IPS DF 19.7 (cell line): ENCODE measurements around the gene C1QL1.
"Not testable (repeated sequence)": the region's sequence is repeated elsewhere in the genome, so short reads cannot be mapped to it uniquely, and the experiment has no call there.

Experiments used
- DNase-seq: peaks from one replicate; pipeline ENCODE4 v3.0.0-alpha.2; 2013; ENCODE audit warnings: low read depth, low spot score

C1QL1 gene

GRCh38 chr17:44965481-44966234 is 2.4 kb downstream of the C1QL1 start:
- no peak for DNase-seq

GRCh38 chr17:44961921-44962350 is 6.2 kb downstream of the C1QL1 start:
- DNase-seq, result no peak

- DNase-seq, result no peak
Measured at GRCh38 chr17:44960691-44961090, 7.4 kb downstream of the C1QL1 start.

- no peak for DNase-seq
Measured at GRCh38 chr17:44959821-44960531, 8.1 kb downstream of the C1QL1 start.

- no peak for DNase-seq
Measured at GRCh38 chr17:44956998-44957981, 10.8 kb downstream of the C1QL1 start.

GRCh38 chr17:44955674-44956425 is 12.3 kb downstream of the C1QL1 start:
- no peak for DNase-seq

- DNase-seq, result no peak
Measured at GRCh38 chr17:44952946-44953475, 15.1 kb downstream of the C1QL1 start.

- no peak for DNase-seq
Measured at GRCh38 chr17:44948315-44948795, 19.7 kb downstream of the C1QL1 start.

- DNase-seq, result peak; percentile 94
Measured at GRCh38 chr17:44947461-44948314, 20.4 kb downstream of the C1QL1 start, which contains the start of gene KIF18B. Gene KIF18B (minus strand): TSS chr17:44947773. CDS start chr17:44936344, 11,429 bp downstream.

- DNase-seq, result not testable (repeated sequence)
Measured at GRCh38 chr17:44945652-44946051, 22.5 kb downstream of the C1QL1 start.

GRCh38 chr17:44942456-44942855 is 25.6 kb downstream of the C1QL1 start:
- DNase-seq, result no peak

- no peak for DNase-seq
Measured at GRCh38 chr17:44941712-44942331, 26.3 kb downstream of the C1QL1 start.

DNA sequence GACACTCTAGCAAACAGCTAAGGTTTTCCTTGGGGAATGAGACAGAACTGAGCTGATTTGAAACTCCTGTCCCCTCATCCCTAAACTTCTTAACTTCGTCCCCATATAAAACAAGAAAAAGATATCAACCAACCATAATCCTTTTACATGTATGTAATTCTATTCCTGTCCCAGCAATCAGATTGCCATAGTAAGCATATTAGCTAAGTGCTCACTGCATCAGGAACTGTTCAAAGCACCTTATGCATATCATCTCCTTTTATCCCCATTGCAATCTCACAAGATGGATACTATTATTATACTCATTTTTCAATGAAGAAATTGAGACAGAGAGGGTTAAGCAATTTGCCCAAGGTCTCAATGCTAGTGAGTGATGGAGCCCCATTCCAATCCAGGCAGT is 27.3 kb downstream of the C1QL1 start:
- no peak for DNase-seq

DNA sequence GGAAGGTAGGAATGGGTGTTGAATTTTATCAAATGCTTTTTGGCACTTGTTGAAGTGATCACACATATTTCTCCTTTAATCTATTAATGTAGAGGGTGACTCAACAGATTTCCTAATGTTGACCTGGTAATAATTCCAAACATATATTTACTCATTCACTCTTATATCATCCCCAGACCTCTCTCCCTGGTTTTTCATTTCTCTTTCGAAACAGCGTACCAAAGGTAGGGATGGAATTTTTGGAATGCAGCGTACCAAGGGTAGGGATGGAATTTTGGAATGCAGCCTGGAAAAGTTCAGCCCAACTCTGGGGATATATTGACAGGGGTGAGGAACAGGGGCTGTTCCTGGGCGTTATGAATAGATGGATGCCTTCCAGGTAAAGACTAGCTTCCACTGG is 27.8 kb downstream of the C1QL1 start:
- no peak for DNase-seq

DNA sequence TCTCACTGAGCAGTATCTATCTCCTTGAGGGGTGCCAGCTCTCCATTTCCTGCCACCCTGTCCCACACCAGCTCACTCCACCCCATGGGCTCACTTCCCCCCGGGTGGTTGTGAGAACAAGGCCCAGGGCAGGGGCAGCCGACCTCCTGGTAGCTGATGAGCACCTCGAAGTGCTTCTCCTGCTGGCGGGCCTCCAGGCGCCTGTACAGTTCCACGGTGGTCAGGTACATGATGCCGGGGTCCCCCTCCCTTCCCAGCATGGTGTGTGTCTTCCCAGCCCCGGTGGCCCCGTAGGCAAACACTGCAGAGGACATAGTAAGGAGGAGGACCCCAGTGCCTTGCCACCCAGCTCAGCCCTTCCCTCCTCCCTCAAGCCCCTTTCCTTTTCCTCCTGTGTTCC is 33.0 kb downstream of the C1QL1 start:
- DNase-seq, result no peak

DNA sequence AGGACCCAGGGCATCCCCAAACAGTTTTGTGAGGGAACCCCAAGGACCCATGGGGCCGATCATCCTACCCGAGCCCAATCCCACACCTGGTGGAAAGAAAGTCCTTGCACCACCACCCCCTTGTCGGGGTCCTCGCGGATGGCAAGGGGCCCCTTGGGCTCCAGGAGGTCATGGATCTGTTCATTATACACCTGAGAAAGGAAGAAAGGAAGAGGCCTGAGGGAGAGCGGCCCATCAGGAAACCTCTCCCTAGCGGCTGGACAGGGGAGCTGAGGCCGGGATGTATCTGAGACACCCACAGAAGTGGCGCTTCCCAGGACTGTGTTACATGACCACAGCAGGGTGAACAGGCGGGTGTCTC is 33.4 kb downstream of the C1QL1 start:
- no peak for DNase-seq

DNA sequence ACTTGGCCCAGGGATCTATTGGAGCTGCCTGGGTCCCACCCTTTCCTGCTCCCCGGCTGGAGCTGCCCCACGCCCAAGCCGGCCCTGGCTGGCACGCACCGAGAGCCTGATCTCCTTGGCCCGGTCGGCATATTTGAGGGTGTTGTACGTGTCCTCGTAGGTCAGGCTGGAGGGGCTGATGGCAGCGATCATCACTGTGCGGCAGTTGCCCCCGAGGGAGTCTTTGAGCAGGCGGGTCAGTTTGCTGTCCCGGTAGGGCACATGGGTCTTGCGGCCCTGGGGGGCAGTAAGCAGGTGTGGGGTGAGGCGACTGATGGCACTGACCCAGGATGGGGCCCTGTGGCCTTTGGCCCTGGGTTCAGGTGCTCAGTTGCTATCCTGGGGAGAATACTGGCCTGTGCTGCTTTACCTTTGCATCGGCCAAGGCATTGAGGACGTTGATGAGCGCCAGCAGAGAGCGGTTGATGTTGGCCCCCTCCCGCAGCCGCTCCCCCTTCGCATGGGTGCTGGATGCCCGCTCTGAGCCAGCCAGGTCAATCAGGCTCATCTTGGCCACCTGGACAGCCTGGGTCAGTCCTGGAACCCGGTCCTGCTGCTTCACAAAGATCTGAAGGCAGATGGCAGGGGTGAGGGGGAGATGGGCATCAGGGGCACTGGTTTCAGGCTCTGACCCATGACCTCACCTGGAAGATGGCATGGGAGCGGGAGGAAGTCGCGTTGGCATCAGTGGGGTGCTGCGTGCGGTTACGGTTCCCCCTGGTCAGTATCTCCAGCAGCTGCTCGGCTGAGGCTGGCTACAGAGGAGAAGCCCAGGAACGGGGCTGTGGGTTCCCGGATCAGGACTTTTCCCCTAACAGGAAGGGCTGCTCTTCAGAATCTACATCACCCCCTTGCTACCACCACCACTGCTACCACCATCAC is 34.0 kb downstream of the C1QL1 start:
- no peak for DNase-seq

- no peak for DNase-seq
Measured at GRCh38 chr17:44932787-44933097, 35.4 kb downstream of the C1QL1 start.
